BJ (cell line): ENCODE measurements around the gene SELENOP. TPM values are rescaled to one million over a fixed set of nuclear protein-coding genes. Genes with fewer than 3 reads are reported as not detected.
A peak's percentile ranks its signal among the peaks of the same experiment; 100 is the strongest.

Source experiments
- CTCF ChIA-PET: fragments of 350-600 bp; formaldehyde crosslinking; extraction: SDS; loops from one replicate; lab custom pipeline; 2021; ENCODE audit warnings: antibody characterized with exemption, inconsistent platforms; lab: Yijun Ruan, JAX
- POLR2A ChIA-PET: fragments of 300-600 bp; sonication (Branson Sonifier 250); formaldehyde crosslinking; extraction: SDS; loops from one replicate; lab custom pipeline; 2021; ENCODE audit warnings: antibody characterized with exemption; lab: Charles Lee
- DNase-seq: peaks from one replicate; pipeline ENCODE4 v3.0.0-alpha.2; 2011; ENCODE audit warnings: low read depth
- H3K27me3 ChIP-seq: 2 replicates; pipeline ENCODE4 v1.6.0; 2011; ENCODE audit warnings: low read length; ENCODE audit not compliant: control insufficient read depth, insufficient read depth
- H3K36me3 ChIP-seq: 2 replicates; pipeline ENCODE4 v1.5.1; 2011; ENCODE audit warnings: low read length; ENCODE audit not compliant: control insufficient read depth, insufficient read depth
- H3K4me3 ChIP-seq: 2 replicates; pipeline ENCODE4 v1.5.1; 2011; ENCODE audit warnings: low read depth, mild to moderate bottlenecking, control low read depth, low read length
- CTCF ChIP-seq: IDR thresholded peaks from 2 replicates; pipeline ENCODE4 v1.5.1; 2011; ENCODE audit warnings: low read depth, mild to moderate bottlenecking, control low read depth, inconsistent platforms, low read length, moderate library complexity; ENCODE audit not compliant: insufficient read depth
- polyA plus RNA-seq: library from polyadenylated mRNA; depleted of rRNA; stranded (reverse); fragments of >200 nt; gene quantifications from 2 replicates; pipeline ENCODE4 v1.2.3, GENCODE V29; 2011

The SELENOP gene
- polyA plus RNA-seq, 1 experiment: 4.4 TPM

GRCh38 chr5:42772265-42772993, 39.3 kb downstream of the SELENOP start:
- POLR2A ChIA-PET: no interaction called here
- DNase-seq: no peak

GRCh38 chr5:42770003-42770402, 41.7 kb downstream of the SELENOP start:
- ChIA-PET CTCF (interaction anchor here (1.1 to 1.3 kb wide), 2 partner anchors 25 to 119 kb away, joined by 3 to 5 read pairs; no protein-coding TSS in a partner anchor), POLR2A (no interaction called here)
- no peak for TF ChIP-seq CTCF

More at GRCh38 chr5:42772265-42772993, 39.3 kb downstream of the SELENOP start:
- Histone ChIP-seq H3K27me3 (no peaks in the 10 kb centered on the region), H3K4me3 (no peak overlapping the region), H3K36me3 (no peaks in the 10 kb centered on the region)
- CTCF ChIA-PET: interaction anchor here (0.6 to 1.2 kb wide), 4 partner anchors 16 to 172 kb away, joined by 3 to 4 read pairs (median 3); no protein-coding TSS in a partner anchor
- TF ChIP-seq CTCF: no peak

GRCh38 chr5:42768106-42768504, 43.6 kb downstream of the SELENOP start:
- Histone ChIP-seq H3K27me3 (no peaks in the 10 kb centered on the region), H3K4me3 (no peak overlapping the region), H3K36me3 (no peaks in the 10 kb centered on the region)
- CTCF ChIA-PET: interaction anchor here (0.9 to 1.8 kb wide), 10 partner anchors 9 to 912 kb away, joined by 3 to 8 read pairs (median 5); partner anchors contain the start of gene GHR
- no peak for DNase-seq
- POLR2A ChIA-PET: no interaction called here
- TF ChIP-seq CTCF: no peak

More at GRCh38 chr5:42770003-42770402, 41.7 kb downstream of the SELENOP start:
- no peak for DNase-seq
- Histone ChIP-seq H3K36me3 (no peaks in the 10 kb centered on the region), H3K4me3 (no peak overlapping the region), H3K27me3 (no peaks in the 10 kb centered on the region)

- DNase-seq: peak; percentile 3
- Histone ChIP-seq H3K4me3 (no peak overlapping the region), H3K36me3 (no peaks in the 10 kb centered on the region), H3K27me3 (no peaks in the 10 kb centered on the region)
- CTCF ChIA-PET: interaction anchor here (0.9 to 1.8 kb wide), 12 partner anchors 9 to 911 kb away, joined by 3 to 8 read pairs (median 5); partner anchors contain the start of gene GHR
- TF ChIP-seq CTCF: peak; percentile 44
- POLR2A ChIA-PET: no interaction called here
Observed at GRCh38 chr5:42767491-42768105, 44.1 kb downstream of the SELENOP start.

- ChIA-PET CTCF (no interaction called here), POLR2A (no interaction called here)
Observed at GRCh38 chr5:42761791-42762190, 49.9 kb downstream of the SELENOP start.

More at GRCh38 chr5:42761791-42762190, 49.9 kb downstream of the SELENOP start:
- H3K4me3 ChIP-seq: no peak overlapping the region
- no peak for DNase-seq
- H3K27me3 ChIP-seq: no peaks in the 10 kb centered on the region
- no peaks in the 10 kb centered on the region for H3K36me3 ChIP-seq
- TF ChIP-seq CTCF: no peak
